SH-SY5Y (cell line): Measurements from ENCODE around the gene FSD1.

ENCODE experiments used
- GATA2 ChIP-seq: IDR thresholded peaks from 2 replicates; pipeline ENCODE4 v1.6.1; 2011; ENCODE audit warnings: mild to moderate bottlenecking, low read depth, low read length
- GATA3 ChIP-seq: IDR thresholded peaks from 2 replicates; pipeline ENCODE4 v1.6.1; 2011; ENCODE audit warnings: low read depth, mild to moderate bottlenecking, low read length, moderate library complexity

DNA sequence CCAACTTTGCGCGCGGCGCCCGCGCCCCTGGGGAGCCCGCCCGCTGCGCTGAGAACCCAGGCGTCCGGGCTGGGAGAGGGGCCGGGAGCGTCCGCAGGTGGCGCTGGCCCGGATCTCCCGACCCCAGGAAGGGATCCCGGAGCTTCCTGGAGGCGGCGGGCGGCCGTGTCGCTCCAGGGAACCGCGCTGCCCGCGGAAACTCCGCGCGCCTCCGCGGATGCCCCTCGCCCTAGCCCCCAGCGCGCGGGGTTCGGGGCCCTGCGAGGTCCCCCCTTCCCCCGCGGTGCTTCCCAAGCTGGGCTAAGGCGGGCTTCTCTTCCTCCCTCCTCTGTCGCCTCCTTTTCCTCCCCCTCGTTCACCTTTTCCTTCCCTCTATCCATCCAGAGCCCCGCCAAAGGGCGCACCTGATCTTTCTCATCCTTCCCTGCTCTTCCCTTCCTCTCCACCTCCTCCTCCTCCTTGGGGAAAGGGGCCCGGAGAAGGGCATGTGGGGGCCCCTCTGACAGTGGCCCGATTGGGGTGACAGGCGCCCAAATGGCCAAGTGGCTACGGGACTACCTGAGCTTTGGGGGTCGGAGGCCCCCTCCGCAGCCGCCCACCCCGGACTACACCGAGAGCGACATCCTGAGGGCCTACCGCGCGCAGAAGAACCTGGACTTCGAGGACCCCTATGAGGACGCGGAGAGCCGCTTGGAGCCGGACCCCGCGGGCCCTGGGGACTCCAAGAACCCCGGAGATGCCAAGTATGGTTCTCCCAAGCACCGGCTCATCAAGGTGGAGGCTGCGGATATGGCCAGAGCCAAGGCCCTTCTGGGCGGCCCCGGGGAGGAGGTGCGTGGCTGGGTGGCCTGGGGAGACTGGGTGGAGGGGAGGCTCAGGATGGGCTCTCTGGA, 24.6 kb upstream of the FSD1 start:
- TF ChIP-seq GATA2 (no peak), GATA3 (no peak)
